Progenitor cell of endocrine pancreas (in vitro differentiated cells): Measurements from ENCODE around the gene NR6A1. TPM values are rescaled to one million over a fixed set of nuclear protein-coding genes. Genes with fewer than 3 reads are reported as not detected.

ENCODE experiments used
- DNase-seq: peaks from one replicate; pipeline ENCODE4 v3.0.0; 2021; ENCODE audit warnings: low spot score; ENCODE audit not compliant: unreplicated experiment
- H3K27ac Mint-ChIP-seq: 2 replicates; pipeline ENCODE4 v1.8.0; 2021; ENCODE audit warnings: mild to moderate bottlenecking, moderate library complexity, mixed read lengths
- H3K27me3 Mint-ChIP-seq: 2 replicates; pipeline ENCODE4 v1.8.0; 2021; ENCODE audit warnings: mixed read lengths
- H3K36me3 Mint-ChIP-seq: 2 replicates; pipeline ENCODE4 v1.8.0; 2022; ENCODE audit warnings: mixed read lengths; ENCODE audit not compliant: insufficient read depth
- H3K4me1 Mint-ChIP-seq: 2 replicates; pipeline ENCODE4 v1.8.0; 2021; ENCODE audit warnings: low read depth, mixed read lengths
- H3K4me3 Mint-ChIP-seq: 2 replicates; pipeline ENCODE4 v1.8.0; 2021; ENCODE audit warnings: low read depth, mild to moderate bottlenecking, moderate library complexity, mixed read lengths
- H3K9me3 Mint-ChIP-seq: 2 replicates; pipeline ENCODE4 v1.8.0; 2021; ENCODE audit warnings: low read depth, mixed read lengths
- CTCF ChIP-seq: fragments of 200-600 bp; sonication (generic); IDR thresholded peaks from one replicate; pipeline ENCODE4 v1.5.0; 2021; ENCODE audit warnings: antibody characterized with exemption, mild to moderate bottlenecking; ENCODE audit not compliant: unreplicated experiment
- total RNA-seq: library from RNA; stranded (reverse); gene quantifications from 2 replicates; pipeline ENCODE4 v1.2.1, GENCODE V29; 2021

The NR6A1 gene
- total RNA-seq, 1 donor from 2014 or later: 86.4 TPM

- peaks cover 71% of the 10 kb centered on the region for H3K4me1 Mint-ChIP-seq
- peak overlapping the region; percentile 74 for H3K4me3 Mint-ChIP-seq
- no peaks in the 10 kb centered on the region for H3K9me3 Mint-ChIP-seq
- no peak for DNase-seq
- no peak for TF ChIP-seq CTCF
- peak overlapping the region; percentile 97 for H3K27ac Mint-ChIP-seq
- H3K27me3 Mint-ChIP-seq: no peaks in the 10 kb centered on the region
- peaks cover 2% of the 10 kb centered on the region for H3K36me3 Mint-ChIP-seq
These were observed 177.9 kb downstream of the NR6A1 start for GRCh38 chr9:124593200-124593599.

DNA sequence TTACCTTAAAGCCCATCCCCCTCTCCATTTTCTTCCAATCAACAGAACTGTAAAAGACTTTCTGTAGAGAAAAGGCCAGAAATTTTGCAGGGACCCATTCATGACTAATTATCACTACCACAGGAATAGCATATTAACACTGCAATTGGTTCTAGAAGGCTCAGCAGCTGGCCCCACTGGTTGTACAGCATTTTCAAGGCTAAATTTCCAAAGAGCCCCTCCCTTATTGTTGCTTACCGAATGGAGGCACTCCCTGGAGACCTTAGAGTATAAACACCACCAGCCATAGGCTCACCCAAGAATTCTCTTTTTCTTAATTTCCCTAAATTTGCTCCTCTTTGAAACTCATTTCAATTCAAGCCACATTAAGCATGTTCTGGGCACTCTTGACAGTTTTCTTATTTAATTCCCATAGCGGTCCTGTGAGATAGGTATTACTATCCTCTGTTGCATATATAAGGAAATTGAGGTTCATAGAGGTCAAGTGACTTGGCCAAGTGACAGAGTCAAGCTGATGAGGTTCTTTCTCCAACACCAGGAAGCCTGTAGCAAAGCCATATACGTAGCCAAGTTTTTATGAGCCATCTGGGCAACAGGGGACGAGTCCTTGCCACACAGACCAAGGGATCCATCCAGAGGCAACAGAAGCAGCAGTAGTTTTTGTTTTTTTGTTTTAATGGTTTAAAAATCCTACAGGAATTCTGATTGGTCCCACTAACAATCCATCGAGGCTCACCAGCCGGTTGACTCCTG lies 180.0 kb downstream of the NR6A1 start:
- Mint-ChIP-seq H3K4me3 (no peak overlapping the region), H3K36me3 (peaks cover 4% of the 10 kb centered on the region), H3K4me1 (peaks cover 68% of the 10 kb centered on the region), H3K27me3 (no peaks in the 10 kb centered on the region), H3K27ac (peak overlapping the region; percentile 7), H3K9me3 (no peaks in the 10 kb centered on the region)
- DNase-seq: no peak
- no peak for TF ChIP-seq CTCF

GRCh38 chr9:124584631-124585030 lies 186.5 kb downstream of the NR6A1 start:
- no peak for TF ChIP-seq CTCF
- DNase-seq: no peak
- Mint-ChIP-seq H3K27ac (peak overlapping the region; percentile 92), H3K4me3 (peak overlapping the region; percentile 37), H3K36me3 (peaks cover 23% of the 10 kb centered on the region), H3K9me3 (peaks cover 7% of the 10 kb centered on the region), H3K27me3 (no peaks in the 10 kb centered on the region), H3K4me1 (peaks cover 38% of the 10 kb centered on the region)

DNA sequence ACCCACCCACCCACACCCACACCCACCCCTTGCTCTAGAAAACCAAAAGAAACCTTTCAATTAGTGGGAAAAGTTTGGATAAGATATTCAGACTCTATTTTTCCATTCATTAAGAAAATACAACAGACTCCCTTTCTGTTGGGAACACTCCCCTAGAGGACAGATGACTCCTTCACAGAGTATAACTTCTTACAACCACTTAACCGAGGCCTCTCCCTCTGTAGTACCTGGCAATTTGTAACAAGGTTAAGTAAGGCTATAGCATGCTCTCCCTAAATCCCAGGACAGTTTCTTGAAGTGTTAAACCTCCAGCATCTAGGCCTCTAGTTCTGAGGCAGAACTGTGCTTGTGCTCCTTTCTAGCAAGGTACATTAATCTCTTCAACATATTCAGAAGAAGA lies 188.0 kb downstream of the NR6A1 start:
- Mint-ChIP-seq H3K27ac (peak overlapping the region; percentile 12), H3K27me3 (no peaks in the 10 kb centered on the region), H3K4me3 (no peak overlapping the region), H3K9me3 (peaks cover 7% of the 10 kb centered on the region), H3K4me1 (peaks cover 40% of the 10 kb centered on the region), H3K36me3 (peaks cover 23% of the 10 kb centered on the region)
- DNase-seq: no peak
- no peak for TF ChIP-seq CTCF

- Mint-ChIP-seq H3K4me3 (no peak overlapping the region), H3K9me3 (peaks cover 7% of the 10 kb centered on the region), H3K36me3 (peaks cover 20% of the 10 kb centered on the region), H3K27ac (no peak overlapping the region), H3K4me1 (peaks cover 24% of the 10 kb centered on the region), H3K27me3 (no peaks in the 10 kb centered on the region)
- no peak for TF ChIP-seq CTCF
- DNase-seq: no peak
These were observed 190.9 kb downstream of the NR6A1 start for GRCh38 chr9:124580186-124580585.
